HCT116 (cell line): ENCODE results near the gene SERPINB6. TPM values are rescaled to one million over a fixed set of nuclear protein-coding genes. Genes with fewer than 3 reads are reported as not detected.

ENCODE experiments used
- ATAC-seq: fragments of 200-7000 bp; cut with Tn5 transposase; 2 replicates; pipeline ENCODE4 v1.9.1; 2020; ENCODE audit warnings: mild to moderate bottlenecking, moderate library complexity
- BruUV-seq: library from RNA; stranded (reverse); fragments of 400-500 nt; replicated peaks from 2 replicates; lab custom pipeline; 2021; lab: Mats Ljungman, UMichigan
- CTCF ChIA-PET: fragments of 300-600 bp; sonication (Branson Sonifier 250); formaldehyde crosslinking; loops from one replicate; lab custom pipeline; 2021; ENCODE audit warnings: antibody characterized with exemption; lab: Charles Lee
- POLR2A ChIA-PET: fragments of 300-600, 350-600 bp; sonication (Branson Sonifier 250); formaldehyde crosslinking; loops from one replicate; lab custom pipeline; 2021; ENCODE audit warnings: antibody characterized with exemption; lab: Charles Lee
- RAD21 ChIA-PET, 2 experiments: fragments of 300-600 bp; sonication (Branson Sonifier 250); formaldehyde crosslinking; loops; one replicate each; lab custom pipeline; 2023; ENCODE audit warnings: low total read pairs in 2 of 2; ENCODE audit not compliant: uncharacterized antibody in 2 of 2, unreplicated experiment in 2 of 2, low non-redundant PET in 1 of 2; lab: Charles Lee
- DNase-seq: peaks from one replicate; pipeline ENCODE4 v3.0.0-alpha.2; 2010; ENCODE audit warnings: low read depth, low spot score
- H2AFZ ChIP-seq: fragments of 200-600 bp; shearing (Covaris generic), sonication (generic); 2 replicates; pipeline ENCODE4 v1.6.1; 2017; ENCODE audit warnings: low read depth, mixed run types, mixed read lengths, antibody characterized with exemption, low read length; ENCODE audit not compliant: poor library complexity, severe bottlenecking
- H3K27ac ChIP-seq: 2 replicates; pipeline ENCODE4 v1.5.1; 2012; ENCODE audit warnings: low read depth, low read length
- H3K27me3 ChIP-seq: fragments of 200-600 bp; sonication (generic); 2 replicates; pipeline ENCODE4 v1.6.1; 2016; ENCODE audit warnings: mixed run types, low read length, mixed read lengths; ENCODE audit not compliant: insufficient read depth
- H3K36me3 ChIP-seq, 2 experiments: fragments of 200-500 bp in 1 of 2; fragments of 200-600 bp in 1 of 2; sonication (Bioruptor generic) in 1 of 2; sonication (generic) in 1 of 2; 2 replicates each; pipeline versions ENCODE4 v1.5.1 to v1.6.1; 2014 to 2016; ENCODE audit warnings: low read length in 2 of 2, inconsistent platforms in 1 of 2, mixed read lengths in 1 of 2, mixed run types in 1 of 2; ENCODE audit not compliant: insufficient read depth in 2 of 2, control insufficient read depth in 1 of 2
- H3K4me1 ChIP-seq, 2 experiments: fragments of 200-600 bp in 1 of 2; sonication (generic) in 1 of 2; 2 replicates each; pipeline versions ENCODE4 v1.5.1 to v1.6.1; 2012 to 2017; ENCODE audit warnings: low read length in 2 of 2, inconsistent platforms in 1 of 2, mild to moderate bottlenecking in 1 of 2, mixed read lengths in 1 of 2, mixed run types in 1 of 2, moderate library complexity in 1 of 2; ENCODE audit not compliant: insufficient read depth in 2 of 2, control insufficient read depth in 1 of 2
- H3K4me2 ChIP-seq: fragments of 200-600 bp; sonication (generic); 2 replicates; pipeline ENCODE4 v1.6.1; 2017; ENCODE audit warnings: mixed run types, low read length, mixed read lengths
- H3K4me3 ChIP-seq, 2 experiments: fragments of 200-600 bp in 1 of 2; sonication (generic) in 1 of 2; replicated peaks in 1 of 2; 2 replicates each; pipeline ENCODE4 v1.5.1; 2011 to 2016; ENCODE audit warnings: low read length in 2 of 2, control low read depth in 1 of 2, low read depth in 1 of 2, mild to moderate bottlenecking in 1 of 2, mixed read lengths in 1 of 2, mixed run types in 1 of 2
- H3K79me2 ChIP-seq: fragments of 200-600 bp; sonication (generic); 2 replicates; pipeline ENCODE4 v1.6.1; 2017; ENCODE audit warnings: mild to moderate bottlenecking, mixed run types, low read length, moderate library complexity, mixed read lengths; ENCODE audit not compliant: insufficient read depth
- H3K9ac ChIP-seq: fragments of 200-600 bp; sonication (generic); 2 replicates; pipeline ENCODE4 v1.6.1; 2016; ENCODE audit warnings: low read length, mixed read lengths
- H3K9me2 ChIP-seq: fragments of 200-600 bp; sonication (generic), shearing (Covaris generic); 2 replicates; pipeline ENCODE4 v1.6.1; 2017; ENCODE audit warnings: mixed run types, mild to moderate bottlenecking, moderate library complexity; ENCODE audit not compliant: insufficient read depth
- H3K9me3 ChIP-seq, 2 experiments: fragments of 200-500 bp in 1 of 2; fragments of 200-600 bp in 1 of 2; sonication (Bioruptor generic) in 1 of 2; sonication (generic) in 1 of 2; 2 replicates each; pipeline ENCODE4 v1.6.1; 2014 to 2017; ENCODE audit warnings: low read length in 2 of 2, mixed read lengths in 2 of 2, inconsistent platforms in 1 of 2, low read depth in 1 of 2, mild to moderate bottlenecking in 1 of 2, mixed run types in 1 of 2, moderate library complexity in 1 of 2; ENCODE audit not compliant: control insufficient read depth in 1 of 2, insufficient read depth in 1 of 2
- H4K20me1 ChIP-seq: fragments of 200-600 bp; sonication (generic), shearing (Covaris generic); 2 replicates; pipeline ENCODE4 v1.6.1; 2017; ENCODE audit warnings: mixed run types, mild to moderate bottlenecking, moderate library complexity; ENCODE audit not compliant: insufficient read depth
- EZH2 ChIP-seq: fragments of 200-600 bp; sonication (generic); IDR thresholded peaks from 2 replicates; pipeline ENCODE4 v1.6.1; 2017; ENCODE audit warnings: antibody characterized with exemption, mixed run types
- MAX ChIP-seq: IDR thresholded peaks from 2 replicates; pipeline ENCODE4 v1.6.1; 2012
- RAD21 ChIP-seq: IDR thresholded peaks from 2 replicates; pipeline ENCODE4 v1.6.1; 2012; ENCODE audit warnings: low read depth, mild to moderate bottlenecking
- ZNF274 ChIP-seq: fragments of 200-500 bp; sonication (Bioruptor generic); IDR thresholded peaks from 2 replicates; pipeline ENCODE4 v1.6.1; 2014; ENCODE audit warnings: mild to moderate bottlenecking, low read depth, low read length, inconsistent platforms
- intact Hi-C: fragments of 100-400 bp; cut with micrococcal nuclease; formaldehyde crosslinking; loops from 2 replicates; pipeline ENCODE4 v1.10.0; 2022
- total RNA-seq: library from RNA; stranded (reverse); gene quantifications from one replicate; pipeline ENCODE4 v1.2.1, GENCODE V29; 2021; ENCODE audit not compliant: unreplicated experiment

SERPINB6 gene
- total RNA-seq, 1 experiment from 2014 or later, result 103 TPM

DNA sequence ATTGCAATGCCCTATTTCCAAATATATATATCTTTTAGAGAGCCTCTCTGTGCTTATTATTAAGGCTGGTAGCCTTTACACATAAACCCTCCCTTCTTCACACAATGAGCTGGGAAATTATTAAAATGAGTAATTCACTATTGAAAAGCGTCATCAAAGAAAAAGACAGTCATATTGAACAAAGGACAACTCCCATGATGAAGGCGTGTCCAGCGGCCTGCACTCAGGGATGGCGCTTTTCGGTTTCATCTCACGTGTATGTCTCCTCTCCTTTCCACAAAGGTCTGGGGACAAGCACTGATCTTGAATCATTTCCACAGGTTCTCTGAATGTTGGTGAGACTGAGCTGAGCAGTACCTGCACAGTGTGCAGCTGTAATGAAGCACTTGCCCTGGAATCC is 71.8 kb downstream of the SERPINB6 start:
- Histone ChIP-seq H4K20me1 (no peaks in the 10 kb centered on the region), H3K36me3 (peaks cover 32 to 41% of the 10 kb centered on the region in 2 experiments), H3K27me3 (no peaks in the 10 kb centered on the region), H3K4me1 (peaks cover 4 to 17% of the 10 kb centered on the region in 2 experiments; a peak in 3 of 4 replicates), H3K9ac (no peak overlapping the region), H3K4me3 (no peak overlapping the region), H3K9me2 (no peaks in the 10 kb centered on the region), H3K4me2 (no peak overlapping the region), H2AFZ (no peak overlapping the region), H3K27ac (no peak overlapping the region), H3K79me2 (peaks cover 43% of the 10 kb centered on the region), H3K9me3 (no peaks in the 10 kb centered on the region)
- ATAC-seq (no peak), DNase-seq (no peak)
- ChIA-PET CTCF (no interaction called here), RAD21 (no interaction called here), POLR2A (interaction anchor here (1.0 kb wide), 1 partner anchor 23 kb away, joined by 4 read pairs; no protein-coding TSS in a partner anchor)
- TF ChIP-seq ZNF274, result no peak
- no peak for TF ChIP-seq EZH2
- no peak for TF ChIP-seq RAD21
- no peak for TF ChIP-seq MAX
- intact Hi-C loops, result no loop called here
- no TSS peak for BruUV-seq

Other genes starting within 250 kb of the SERPINB6 start
- gene MYLK4, start 220.6 kb downstream of the SERPINB6 start, total RNA-seq, result 0.27 TPM
- 78.8 TPM for gene WRNIP1, start 206.2 kb downstream of the SERPINB6 start, total RNA-seq
- 73.2 TPM for gene SERPINB1, start 129.7 kb downstream of the SERPINB6 start, total RNA-seq
- 31.5 TPM for gene SERPINB9, start 68.3 kb downstream of the SERPINB6 start, total RNA-seq
- 82.9 TPM for gene NQO2, start 28.3 kb upstream of the SERPINB6 start, total RNA-seq
- 19.1 TPM for gene RIPK1, start 96.9 kb upstream of the SERPINB6 start, total RNA-seq
- 31.3 TPM for gene BPHL, start 147.1 kb upstream of the SERPINB6 start, total RNA-seq
- gene TUBB2A, start 186.0 kb upstream of the SERPINB6 start, total RNA-seq, result 49.9 TPM